ENCODE results near the gene SNX13. TPM values are rescaled to one million over a fixed set of nuclear protein-coding genes. Genes with fewer than 3 reads are reported as not detected.

SNX13 gene
- total RNA-seq, 2 donors from 2014 or later, result 36.1 to 46.9 TPM

GRCh38 chr7:17968791-17969715, 28.8 kb upstream of the SNX13 start:
- no peaks in the 10 kb centered on the region for H3K9me3 ChIP-seq
- no peaks in the 10 kb centered on the region for H3K4me1 ChIP-seq
- TF ChIP-seq CTCF (IDR thresholded peaks at IDR 0.05), result no peak
- no peak overlapping the region for H3K4me3 ChIP-seq
- H3K27me3 ChIP-seq, result no peaks in the 10 kb centered on the region
- no peaks in the 10 kb centered on the region for H3K36me3 ChIP-seq
- no peak overlapping the region for H3K27ac ChIP-seq
- no peak for DNase-seq (ENCODE audit: low spot score)

- Histone ChIP-seq H3K36me3 (no peaks in the 10 kb centered on the region), H3K27ac (no peak overlapping the region), H3K4me1 (no peaks in the 10 kb centered on the region), H3K4me3 (no peak overlapping the region), H3K9me3 (no peaks in the 10 kb centered on the region), H3K27me3 (no peaks in the 10 kb centered on the region)
- no peak for TF ChIP-seq CTCF (IDR thresholded peaks at IDR 0.05)
- no peak for DNase-seq (ENCODE audit: low spot score)
Measured at GRCh38 chr7:17966706-17967105, 26.4 kb upstream of the SNX13 start.

GRCh38 chr7:17965603-17966002, 25.3 kb upstream of the SNX13 start:
- no peak for TF ChIP-seq CTCF (IDR thresholded peaks at IDR 0.05)
- Histone ChIP-seq H3K9me3 (no peaks in the 10 kb centered on the region), H3K27ac (no peak overlapping the region), H3K36me3 (no peaks in the 10 kb centered on the region), H3K4me3 (no peak overlapping the region), H3K4me1 (no peaks in the 10 kb centered on the region), H3K27me3 (no peaks in the 10 kb centered on the region)
- DNase-seq (ENCODE audit: low spot score), result no peak

GRCh38 chr7:17963281-17963680, 23.0 kb upstream of the SNX13 start:
- H3K4me3 ChIP-seq, result no peak overlapping the region
- H3K9me3 ChIP-seq, result no peaks in the 10 kb centered on the region
- H3K4me1 ChIP-seq, result no peaks in the 10 kb centered on the region
- DNase-seq (ENCODE audit: low spot score), result no peak
- TF ChIP-seq CTCF (IDR thresholded peaks at IDR 0.05), result no peak
- H3K27ac ChIP-seq, result no peak overlapping the region
- no peaks in the 10 kb centered on the region for H3K27me3 ChIP-seq
- no peaks in the 10 kb centered on the region for H3K36me3 ChIP-seq

GRCh38 chr7:17962652-17963051, 22.4 kb upstream of the SNX13 start:
- Histone ChIP-seq H3K9me3 (no peaks in the 10 kb centered on the region), H3K4me3 (no peak overlapping the region), H3K27ac (no peak overlapping the region), H3K27me3 (no peaks in the 10 kb centered on the region), H3K36me3 (no peaks in the 10 kb centered on the region), H3K4me1 (no peaks in the 10 kb centered on the region)
- DNase-seq (ENCODE audit: low spot score), result no peak
- no peak for TF ChIP-seq CTCF (IDR thresholded peaks at IDR 0.05)

Measured in right atrium auricular region (tissue), 2 donors.